ENCODE data around the gene ANKMY1.

Gene ANKMY1

DNA sequence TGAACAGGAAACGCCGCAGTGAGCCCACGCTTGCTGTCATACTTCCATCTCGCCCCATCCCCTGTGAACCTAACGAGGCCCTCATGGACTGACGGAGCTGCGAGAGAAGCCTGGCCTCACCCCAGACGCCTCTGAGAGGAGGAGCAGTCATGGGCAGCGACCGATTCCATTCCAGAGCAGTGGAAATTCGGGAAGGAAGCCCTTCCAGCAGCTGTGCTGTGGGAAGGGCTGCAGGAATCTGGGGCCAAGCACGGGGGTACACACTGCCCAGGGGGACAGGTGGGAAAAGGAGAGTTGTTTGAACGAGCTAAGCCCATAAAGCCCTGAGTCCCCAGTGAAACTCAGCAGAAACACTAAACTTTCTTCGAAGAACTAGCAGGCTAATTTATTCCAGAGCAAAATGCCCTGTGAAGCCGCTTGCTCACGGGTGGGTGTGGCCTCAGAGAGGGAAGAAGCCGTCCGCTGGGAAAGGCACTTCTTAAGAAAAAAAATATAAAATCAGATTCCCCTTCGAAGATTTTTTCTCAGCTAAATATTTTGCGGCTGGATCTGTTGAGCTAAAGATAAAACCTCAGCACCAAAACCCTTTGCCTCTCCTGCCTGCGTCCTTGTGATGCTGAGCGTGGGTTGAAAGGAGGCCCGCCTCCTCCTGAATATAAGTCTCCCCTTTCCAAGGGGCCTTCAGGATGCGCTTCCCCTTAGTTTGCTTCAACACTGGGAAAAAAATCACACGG lies 38.2 kb downstream of the ANKMY1 start:
- DNase-seq = no peak

DNA sequence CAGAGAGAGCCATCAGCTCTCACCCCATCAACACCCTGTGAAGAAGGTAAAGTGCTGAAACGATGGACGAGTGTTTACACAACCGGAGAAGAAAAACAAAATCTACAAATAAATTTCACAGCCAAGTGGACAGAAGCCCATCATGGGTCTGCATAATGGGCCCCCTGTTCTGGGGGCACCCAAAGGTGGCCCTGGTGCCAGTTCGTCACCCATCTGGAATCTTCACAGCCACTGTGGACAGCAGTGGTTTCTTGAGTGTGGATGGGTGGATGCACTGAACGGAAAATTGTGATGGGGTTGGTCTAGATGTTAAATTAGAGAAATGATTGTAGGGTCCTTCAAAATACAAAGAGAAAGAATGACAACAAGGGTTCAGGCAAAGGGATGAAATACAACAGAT lies 38.8 kb downstream of the ANKMY1 start:
- DNase-seq = no peak

DNA sequence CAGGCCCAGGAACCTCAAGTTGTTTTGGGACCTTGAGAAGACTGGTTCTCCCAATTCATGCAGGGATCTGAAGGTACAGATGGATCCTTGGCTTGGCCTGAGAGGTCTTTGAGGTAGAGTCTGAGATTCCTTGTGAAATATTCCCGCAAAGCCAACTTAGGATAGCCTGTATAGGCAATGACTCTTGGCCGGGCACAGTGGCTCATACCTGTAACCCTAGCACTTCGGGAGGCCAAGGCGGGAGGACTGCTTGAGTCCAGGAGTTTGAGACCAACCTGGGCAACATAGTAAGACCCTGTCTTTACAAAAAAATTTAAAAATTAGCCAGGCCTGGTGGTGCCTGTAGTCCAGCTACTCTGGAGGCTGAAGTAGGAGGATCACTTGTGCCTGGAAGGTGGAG lies 40.4 kb downstream of the ANKMY1 start:
- DNase-seq = no peak

DNA sequence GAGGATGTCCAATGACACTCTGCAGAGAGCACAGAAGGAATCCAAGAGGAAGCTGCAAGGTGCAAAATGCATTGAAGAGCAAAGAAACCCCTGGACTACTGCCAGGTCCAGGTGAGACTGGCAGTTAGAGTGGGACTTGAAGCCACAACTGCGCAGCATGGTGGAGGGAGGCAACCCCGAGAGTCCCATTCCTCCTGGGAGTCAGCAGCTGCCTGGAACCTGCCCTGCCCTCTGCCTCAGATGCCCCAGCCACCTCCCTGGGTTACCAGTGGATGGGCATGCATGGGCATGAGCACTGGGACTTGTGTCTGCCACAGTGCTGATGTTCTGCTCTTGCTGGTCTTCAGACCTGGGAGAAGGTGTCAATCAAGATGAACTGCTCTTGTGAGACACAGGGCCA lies 43.2 kb downstream of the ANKMY1 start:
- no peak for DNase-seq

DNA sequence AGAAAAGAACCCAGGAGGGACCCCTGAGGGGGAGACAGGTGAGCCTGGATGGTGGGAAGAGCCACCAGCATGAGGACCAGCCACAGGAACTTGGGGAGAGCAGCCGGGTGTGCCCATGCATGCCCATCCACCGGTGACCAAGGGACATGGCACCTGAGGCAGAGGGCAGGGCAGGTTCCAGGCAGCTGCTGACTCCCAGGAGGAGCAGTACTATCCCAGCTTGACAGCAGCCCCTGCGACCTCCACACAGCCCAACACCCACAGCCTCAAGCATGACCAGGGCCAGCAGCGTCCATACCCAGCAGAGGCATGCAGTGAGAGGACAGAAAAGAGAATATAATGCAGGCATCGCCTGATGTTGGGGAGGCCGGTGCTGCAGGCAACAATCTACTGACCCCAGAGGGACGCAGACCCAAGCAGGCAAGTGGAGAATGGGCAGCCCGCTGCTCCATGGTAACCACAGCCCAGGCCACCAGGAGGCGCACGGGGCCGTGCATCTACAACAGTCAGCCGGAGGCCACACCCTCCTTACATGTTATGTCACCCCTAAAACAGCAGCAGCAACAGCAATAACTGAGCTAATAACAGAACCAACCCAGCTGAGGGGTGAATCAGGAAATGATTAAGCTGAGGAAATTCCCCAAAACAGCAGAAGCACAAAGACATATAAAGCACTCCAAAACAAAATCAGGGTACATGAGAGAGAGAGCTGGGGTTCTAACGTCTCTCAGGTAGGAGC lies 44.1 kb downstream of the ANKMY1 start:
- no peak for DNase-seq

DNA sequence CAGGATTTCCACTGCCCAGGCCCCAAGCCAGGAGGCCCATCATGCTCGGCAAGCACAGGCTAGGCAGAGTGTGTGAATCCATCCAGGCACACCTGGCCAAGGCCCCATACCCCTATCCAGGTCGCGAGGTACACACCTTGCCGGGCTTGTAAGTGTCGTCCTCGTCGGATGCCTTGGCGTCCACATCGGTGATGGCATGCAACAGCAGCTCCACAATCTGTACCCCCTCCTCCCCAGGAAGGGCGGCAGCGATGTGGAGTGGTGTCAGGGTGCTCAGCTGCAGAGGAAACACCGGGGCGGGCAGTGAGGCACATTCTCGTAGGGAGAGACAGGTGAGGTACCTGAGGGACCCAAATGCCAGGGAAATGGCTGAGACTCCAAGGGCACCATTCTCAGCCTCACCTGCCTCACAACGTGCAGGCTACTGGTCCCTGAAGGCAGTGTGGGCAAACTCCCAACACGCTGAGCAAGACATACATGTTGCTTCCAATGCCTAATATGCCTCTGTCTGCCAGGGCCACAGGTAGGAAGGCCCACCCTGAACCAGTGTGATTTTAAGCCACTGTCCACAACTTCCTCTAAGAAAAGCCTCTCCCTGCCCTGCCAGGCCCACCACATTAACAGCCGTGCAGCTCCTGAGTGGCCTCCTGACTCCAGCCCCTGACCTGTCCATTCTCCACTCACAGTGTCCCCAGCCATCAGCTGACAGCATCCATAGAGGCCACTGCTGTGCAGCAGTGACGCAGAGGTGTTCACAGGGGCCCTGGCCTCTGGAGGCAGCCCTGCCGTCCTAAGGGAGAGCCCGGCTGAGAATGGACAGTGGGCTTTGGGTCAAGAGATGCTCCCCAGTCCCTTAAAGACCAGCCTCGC lies 44.9 kb downstream of the ANKMY1 start:
- DNase-seq = no peak

DNA sequence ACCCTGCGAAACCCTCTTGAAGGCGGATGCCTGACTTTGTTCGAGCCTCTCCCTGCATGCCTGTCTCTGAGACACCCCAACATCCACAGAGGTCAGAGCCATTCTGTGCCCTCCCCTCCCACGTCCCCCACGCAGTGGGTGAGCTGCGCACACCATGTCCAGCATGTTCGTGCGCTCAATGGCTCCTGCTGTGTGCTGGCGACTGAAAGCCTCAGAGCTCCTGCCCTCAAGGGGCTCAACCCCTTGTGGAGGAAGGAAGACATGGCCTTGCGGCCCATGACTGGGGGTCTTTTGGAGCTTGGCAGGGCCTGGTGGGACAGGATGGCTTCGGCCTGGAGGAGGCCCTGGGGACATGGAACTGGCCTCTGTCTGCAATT lies 45.7 kb downstream of the ANKMY1 start:
- DNase-seq = no peak

DNA sequence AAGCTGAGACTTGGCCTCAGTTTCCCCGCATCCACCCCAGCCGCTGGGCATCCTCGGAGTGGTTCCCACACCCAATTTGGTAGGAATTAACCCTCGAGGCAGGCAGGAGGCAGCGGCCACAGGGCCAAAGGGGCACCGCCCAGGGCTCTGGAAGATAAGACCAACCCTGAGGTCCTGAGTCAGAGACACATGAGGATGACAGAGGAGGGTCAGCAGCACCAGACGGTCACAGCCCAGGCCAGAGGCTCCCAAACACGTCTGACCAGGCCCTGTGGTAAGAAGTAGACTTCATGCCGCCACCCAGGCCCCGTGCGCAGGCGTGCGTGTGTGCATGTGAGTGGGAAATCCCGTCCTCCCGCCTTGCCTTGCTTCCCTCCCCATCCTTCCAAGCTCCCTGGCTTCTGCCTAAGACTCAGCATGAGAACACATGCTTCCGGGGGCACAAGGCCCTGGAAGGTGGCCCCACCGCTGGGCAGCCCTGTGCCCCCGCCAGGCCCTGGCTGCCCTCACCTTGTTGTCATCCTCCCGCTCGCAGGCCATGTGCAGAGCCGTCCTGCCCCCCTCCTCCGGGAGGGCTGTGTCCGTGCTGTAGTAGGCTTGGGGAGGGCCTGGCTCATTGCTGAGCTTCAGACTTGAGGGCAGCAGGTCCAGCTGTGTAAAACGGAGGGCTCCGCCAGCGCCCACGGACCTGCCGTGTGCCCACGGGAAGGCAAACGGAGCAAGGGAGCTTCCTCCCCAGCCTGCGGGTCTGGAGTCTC lies 46.3 kb downstream of the ANKMY1 start:
- no peak for DNase-seq

DNA sequence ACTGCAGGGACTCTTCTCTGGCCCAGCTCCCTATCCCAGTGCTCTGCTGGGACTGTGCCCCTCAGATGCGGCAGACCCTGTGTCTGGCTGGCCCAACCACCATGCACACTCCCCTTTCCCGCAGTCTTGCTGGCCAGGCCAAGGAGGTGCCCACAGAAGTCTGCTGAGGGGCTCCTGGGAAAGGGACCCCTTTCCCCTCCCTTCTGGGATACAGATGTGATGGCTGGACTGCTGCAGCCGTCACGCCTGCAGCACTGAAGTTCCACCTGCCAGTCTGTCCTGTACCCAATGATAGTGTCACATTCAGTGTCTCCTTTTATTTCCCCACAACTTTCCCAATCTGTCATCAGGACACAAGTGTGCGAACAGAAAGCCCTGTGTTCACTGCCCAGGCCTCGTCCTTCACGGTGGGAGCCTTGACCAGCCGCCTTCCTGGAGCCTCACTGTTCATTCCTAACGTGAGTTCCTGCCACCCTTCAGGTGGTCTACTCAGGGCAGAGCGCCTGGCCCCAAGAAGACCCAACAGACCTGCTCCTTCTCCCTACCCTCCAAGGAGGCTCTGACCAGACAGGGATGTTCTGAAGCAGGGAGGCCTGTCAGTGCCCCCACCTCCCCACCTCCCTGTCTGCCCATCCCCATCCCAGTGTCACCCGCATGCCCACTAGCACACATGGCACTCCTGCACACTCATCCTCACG lies 47.1 kb downstream of the ANKMY1 start:
- DNase-seq = no peak

DNA sequence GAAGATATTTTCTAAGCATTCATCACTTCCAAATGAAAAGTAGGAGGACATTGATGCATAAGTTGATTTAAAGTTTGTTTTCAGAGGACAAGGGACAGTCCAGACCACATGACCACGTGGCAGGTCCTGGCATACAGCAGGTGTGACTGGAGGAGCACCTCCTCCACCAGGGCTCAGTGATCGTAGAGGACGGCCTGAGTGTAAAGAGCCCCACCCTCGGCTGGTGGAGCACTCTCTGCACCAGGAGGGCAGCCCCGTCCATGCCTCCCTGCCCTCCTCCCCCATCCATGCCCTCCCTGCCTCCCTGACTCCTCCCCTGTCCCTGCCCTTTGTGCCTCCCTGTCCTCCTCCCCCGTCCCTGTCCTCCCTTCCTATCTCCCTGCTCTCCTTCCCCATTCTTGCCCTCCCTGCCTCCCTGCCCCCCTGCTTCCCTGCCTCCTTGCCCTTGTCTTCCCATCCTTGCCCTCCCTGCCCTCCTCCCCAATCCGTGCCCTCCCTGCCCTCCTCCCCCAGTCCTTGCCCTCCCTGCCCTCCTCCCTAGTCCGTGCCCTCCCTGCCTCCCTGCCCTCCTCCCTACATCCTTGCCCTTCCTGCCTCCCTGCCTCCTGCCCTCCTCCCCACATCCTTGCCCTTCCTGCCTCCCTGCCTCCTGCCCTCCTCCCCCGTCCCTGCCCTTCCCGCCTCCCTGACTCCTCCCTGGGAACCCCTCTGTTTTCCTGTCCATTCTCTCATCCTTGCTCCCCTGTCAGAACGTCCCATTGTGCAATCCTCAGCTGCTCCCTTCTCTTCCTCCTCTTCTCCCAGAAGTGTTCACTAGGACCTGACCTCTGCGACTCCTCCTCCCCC lies 47.9 kb downstream of the ANKMY1 start:
- no peak for DNase-seq

DNA sequence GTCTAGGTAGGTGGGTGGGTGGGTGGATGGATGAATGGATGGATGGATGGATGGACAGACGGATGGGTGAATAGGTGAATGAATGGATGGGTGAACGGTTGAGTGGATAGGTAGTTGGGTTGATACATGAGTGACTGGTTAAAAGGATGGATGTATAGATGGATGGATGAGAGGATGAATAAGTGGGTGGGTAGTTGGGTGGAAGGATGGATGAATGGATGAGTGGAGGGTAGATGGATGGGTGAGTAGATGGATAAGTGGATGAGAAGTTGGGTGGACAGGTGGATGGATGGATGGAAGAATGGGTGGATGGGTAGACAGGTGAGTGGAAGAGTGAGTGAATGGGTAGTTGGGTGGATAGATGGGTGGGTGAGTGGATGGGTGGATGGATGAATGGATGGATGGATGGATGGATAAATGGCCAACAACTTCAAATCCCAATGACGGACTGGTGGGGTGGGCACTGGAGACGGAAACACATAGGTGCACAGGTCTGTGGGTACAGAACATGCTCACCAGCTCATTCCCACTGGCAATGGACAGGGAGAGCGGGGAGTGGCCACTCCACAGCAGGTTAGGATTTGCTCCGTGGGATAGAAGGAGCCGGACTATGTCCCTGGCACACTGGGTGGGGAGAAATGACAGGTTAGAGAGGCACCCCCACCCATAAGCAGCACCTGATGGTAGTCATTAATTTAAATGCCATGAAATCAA lies 48.8 kb downstream of the ANKMY1 start:
- no peak for DNase-seq

DNA sequence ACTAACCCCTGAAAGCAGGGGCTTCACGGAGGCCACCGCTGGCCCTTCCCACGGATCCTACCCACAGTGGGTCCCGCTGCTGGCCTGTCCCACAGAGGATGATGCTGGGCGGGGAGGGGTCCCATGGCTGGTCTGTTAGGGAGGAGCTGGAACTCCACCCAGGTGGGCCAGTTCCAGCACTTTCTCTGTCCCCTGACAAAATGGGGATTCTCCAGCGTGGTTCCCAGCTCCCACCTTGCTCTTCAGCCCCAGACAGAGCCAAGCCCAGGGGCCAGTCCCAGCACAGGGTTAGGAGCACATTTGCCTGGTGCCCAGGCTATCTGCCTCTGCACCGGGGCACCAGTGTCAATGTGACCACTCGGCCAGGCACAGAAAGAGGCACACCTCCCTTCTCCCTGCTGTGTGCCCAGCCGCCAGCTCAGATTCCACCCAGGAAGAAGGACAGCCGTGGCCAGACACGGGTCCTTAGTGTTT lies 50.0 kb downstream of the ANKMY1 start:
- no peak for DNase-seq

DNA sequence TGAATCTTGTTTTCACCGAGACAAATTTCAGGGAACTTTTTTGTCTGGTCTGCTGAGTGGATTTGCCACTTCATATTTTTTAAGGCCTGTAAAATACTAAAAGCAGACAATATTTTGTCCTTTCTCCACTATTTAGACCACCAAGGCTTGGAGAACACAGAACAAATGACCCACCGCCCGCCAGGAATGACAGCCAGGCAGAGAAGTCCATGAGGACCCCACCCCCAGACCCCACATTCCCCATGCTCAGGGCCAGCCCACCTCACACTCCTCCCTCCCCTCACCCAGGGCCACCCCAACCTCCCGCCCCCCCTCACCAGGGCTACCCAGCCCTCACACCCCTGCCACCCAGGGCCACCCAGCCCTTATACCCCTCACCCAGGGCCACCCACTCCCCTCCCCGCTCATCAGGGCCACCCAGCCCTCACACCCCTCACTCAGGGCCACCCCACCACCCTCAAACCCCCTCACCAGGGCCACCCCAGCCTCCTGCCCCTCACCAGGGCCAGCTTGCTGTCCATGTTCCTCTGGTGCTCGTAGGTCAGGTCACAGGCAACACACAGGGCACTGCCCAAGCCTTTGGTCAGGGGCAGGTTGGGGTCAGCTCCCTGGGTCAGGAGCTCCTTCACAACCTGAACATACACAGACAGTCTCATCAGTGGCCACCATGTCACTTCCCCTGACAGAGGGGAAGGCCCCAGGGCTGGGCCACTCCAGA lies 50.6 kb downstream of the ANKMY1 start:
- no peak for DNase-seq

DNA sequence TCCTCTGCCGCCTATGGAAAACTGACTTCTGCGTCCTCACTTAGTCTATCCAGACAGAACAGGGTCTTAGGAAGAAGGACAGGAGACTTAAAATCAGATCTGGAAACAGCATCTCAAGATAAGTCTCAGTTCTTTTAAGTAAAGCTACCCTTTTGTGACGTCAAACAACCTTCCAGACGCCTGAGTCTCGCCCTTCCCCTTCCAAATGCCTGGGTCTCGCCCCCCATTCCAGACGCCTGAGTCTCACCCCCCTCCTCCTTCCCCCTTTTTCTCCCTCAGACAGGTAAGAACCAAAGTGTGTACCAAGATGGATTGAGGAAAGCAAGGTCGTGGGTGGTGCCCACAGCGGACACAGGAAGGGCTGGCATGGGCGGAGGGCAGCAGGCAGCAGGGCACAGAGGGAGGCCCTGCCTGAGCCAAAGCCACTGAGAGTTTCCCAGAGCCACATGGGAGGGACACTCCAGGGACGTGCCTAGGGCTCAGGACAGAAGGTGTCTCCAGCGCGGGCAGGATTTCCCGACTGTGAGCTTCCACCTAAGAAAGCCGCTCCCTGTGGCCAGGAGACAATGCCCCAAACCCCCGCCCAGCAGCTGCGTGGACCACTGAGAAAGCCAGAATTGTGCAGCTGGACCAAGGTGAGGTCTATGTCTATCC lies 51.3 kb downstream of the ANKMY1 start:
- no peak for DNase-seq

DNA sequence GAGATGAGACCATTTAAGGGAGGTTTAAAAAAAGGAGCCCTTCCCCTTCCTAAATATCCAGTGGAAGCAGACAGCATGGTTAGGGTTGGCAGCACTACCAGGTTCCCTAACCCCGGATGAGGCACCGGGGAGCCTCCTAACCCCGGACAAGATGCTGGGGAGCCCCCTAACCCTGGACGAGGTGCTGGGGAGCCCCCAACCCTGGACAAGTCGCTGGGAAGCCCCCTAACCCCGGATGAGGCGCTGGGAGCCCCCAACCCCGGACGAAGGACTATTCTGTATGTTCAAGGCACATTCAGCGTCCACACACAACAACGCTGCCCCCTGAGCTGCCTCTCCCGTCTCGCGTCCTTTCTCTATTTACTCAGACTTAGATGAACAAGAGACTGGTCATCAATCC lies 51.9 kb downstream of the ANKMY1 start:
- DNase-seq = no peak

DNA sequence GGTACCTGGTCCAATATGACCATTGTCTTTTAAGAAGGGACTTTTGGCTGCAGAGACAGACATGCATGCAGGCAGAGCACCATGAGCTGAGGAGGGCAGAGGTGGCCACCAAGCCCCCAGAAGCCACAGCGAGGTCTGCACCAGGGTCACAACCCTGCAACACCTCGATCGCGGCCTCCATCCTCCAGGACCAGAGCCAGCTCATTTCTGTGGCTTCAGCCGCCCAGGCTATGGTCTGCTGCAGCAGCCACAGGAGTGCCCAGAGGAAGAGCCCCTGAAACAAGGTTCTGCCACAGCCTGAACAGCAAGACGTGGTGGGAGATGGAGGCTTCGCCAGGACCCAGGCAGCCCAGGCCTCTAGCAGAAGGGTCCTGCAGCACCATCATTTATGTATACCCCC lies 53.9 kb downstream of the ANKMY1 start:
- no peak for DNase-seq

DNA sequence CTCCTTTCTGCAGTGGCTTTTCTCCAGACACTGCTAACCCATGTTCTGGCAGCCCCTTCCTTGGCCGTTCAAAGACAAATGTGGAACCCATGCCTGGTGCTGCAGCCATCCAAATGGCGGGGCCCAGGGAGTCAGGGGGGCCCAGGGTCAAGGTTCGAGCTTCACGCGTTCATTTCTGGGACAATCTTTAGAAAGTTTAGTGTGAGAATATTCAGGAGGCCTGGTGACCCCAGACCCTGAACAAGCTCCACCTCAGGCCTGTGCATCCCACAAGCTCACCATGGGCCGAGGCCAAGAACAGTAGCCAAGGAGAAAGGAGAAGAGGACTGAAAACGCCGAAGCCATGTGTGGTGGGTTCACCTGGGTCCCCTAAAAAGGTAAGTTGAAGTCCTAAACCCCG lies 54.4 kb downstream of the ANKMY1 start:
- no peak for DNase-seq

DNA sequence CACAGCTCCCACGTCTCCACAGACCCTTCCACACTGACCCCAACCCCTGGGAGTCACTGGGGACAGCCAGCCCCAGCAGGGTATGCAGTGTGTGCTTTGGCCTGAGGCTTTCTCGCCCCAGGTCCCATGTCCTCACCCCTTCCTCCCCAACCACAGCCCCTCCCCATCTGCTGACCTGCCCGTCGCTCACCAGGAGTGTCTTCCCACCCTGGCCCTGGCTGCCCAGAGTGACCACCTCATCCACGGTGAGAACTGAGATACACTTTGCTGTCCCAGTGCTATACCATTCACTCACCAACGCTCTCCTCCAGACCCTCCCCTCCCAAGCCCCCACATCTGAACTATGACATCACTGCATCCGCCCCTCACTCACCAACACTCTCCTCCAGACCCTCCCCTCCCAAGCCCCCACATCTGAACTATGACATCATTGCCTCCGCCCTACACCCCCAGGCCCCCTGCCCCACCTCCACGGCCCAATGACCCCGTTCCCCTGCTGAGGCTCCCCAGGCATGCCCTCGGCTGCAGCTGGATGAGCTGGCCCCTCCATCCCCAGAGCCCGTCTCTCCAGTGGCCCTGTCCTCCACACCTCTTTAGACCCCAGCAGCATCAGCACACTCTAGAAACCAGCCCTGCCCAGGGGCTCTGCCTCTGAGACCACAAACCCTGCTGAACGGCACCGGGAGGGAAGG lies 55.2 kb downstream of the ANKMY1 start:
- no peak for DNase-seq

DNA sequence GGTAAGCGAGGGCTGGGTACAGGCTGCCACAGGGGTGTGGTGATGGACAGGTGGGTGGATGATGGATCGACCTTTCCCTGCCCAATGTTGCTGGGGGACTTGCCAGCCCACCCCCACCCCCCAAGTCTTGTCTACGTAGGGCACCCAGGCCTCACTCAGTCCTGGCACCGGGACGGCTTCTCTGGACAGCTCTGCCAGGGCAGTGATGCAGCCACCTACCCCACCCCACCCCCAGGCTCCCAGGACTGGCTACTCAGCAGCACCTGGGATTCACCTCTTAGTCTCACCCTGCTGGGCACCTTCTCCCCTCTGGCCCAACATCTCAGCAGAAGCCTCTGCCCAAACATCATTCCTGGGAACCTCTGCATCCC lies 55.7 kb downstream of the ANKMY1 start:
- no peak for DNase-seq

Measured in NCI-H774 (cell line).